PC-9 (cell line): ENCODE results near the gene GUK1. TPM values are rescaled to one million over a fixed set of nuclear protein-coding genes. Genes with fewer than 3 reads are reported as not detected.

Experiments
- BruUV-seq: library from RNA; stranded (reverse); fragments of 400-500 nt; replicated peaks from 2 replicates; lab custom pipeline; 2021; lab: Mats Ljungman, UMichigan
- CTCF ChIA-PET: fragments of 300-600 bp; sonication (Branson Sonifier 250); formaldehyde crosslinking; loops from one replicate; lab custom pipeline; 2022; ENCODE audit warnings: antibody characterized with exemption; lab: Charles Lee
- POLR2A ChIA-PET: fragments of 300-600 bp; sonication (Branson Sonifier 250); formaldehyde crosslinking; loops from one replicate; lab custom pipeline; 2022; ENCODE audit warnings: antibody characterized with exemption; ENCODE audit not compliant: unreplicated experiment; lab: Charles Lee
- DNase-seq, 2 experiments: peaks; one replicate each; pipeline versions ENCODE4 v3.0.0 to v3.0.0-alpha.2; 2015 to 2022; ENCODE audit warnings: mixed read lengths in 1 of 2
- H2AFZ ChIP-seq: fragments of 200-600 bp; sonication (generic); 2 replicates; pipeline ENCODE4 v1.8.1; 2017; ENCODE audit warnings: antibody characterized with exemption
- H3F3A ChIP-seq: fragments of 200-600 bp; sonication (generic); 2 replicates; pipeline ENCODE4 v1.8.1; 2017; ENCODE audit warnings: antibody characterized with exemption, mild to moderate bottlenecking, low read depth; ENCODE audit not compliant: insufficient read depth
- H3K27ac ChIP-seq: fragments of 200-600 bp; sonication (generic); 2 replicates; pipeline ENCODE4 v1.6.1; 2016; ENCODE audit warnings: mixed run types
- H3K27me3 ChIP-seq: fragments of 200-600 bp; sonication (generic); 2 replicates; pipeline ENCODE4 v1.6.1; 2016; ENCODE audit warnings: low read depth, mixed run types; ENCODE audit not compliant: insufficient read depth
- H3K36me3 ChIP-seq: fragments of 200-600 bp; sonication (generic); 2 replicates; pipeline ENCODE4 v1.6.1; 2016; ENCODE audit warnings: low read depth, mixed run types
- H3K4me1 ChIP-seq: fragments of 200-600 bp; sonication (generic); replicated peaks from 2 replicates; pipeline ENCODE4 v1.6.1; 2016; ENCODE audit warnings: mixed run types; ENCODE audit not compliant: insufficient read depth
- H3K4me2 ChIP-seq: fragments of 200-600 bp; sonication (generic); 2 replicates; pipeline ENCODE4 v1.6.1; 2017; ENCODE audit warnings: mixed run types
- H3K4me3 ChIP-seq: fragments of 200-600 bp; sonication (generic); 2 replicates; pipeline ENCODE4 v1.6.1; 2016; ENCODE audit warnings: mixed run types
- H3K79me2 ChIP-seq: fragments of 200-600 bp; sonication (generic); 2 replicates; pipeline ENCODE4 v1.6.1; 2017; ENCODE audit warnings: low read depth, mixed run types
- H3K9me2 ChIP-seq: fragments of 200-600 bp; sonication (generic); 2 replicates; pipeline ENCODE4 v1.8.1; 2017; ENCODE audit warnings: mild to moderate bottlenecking; ENCODE audit not compliant: insufficient read depth
- H3K9me3 ChIP-seq: fragments of 200-600 bp; sonication (generic); 2 replicates; pipeline ENCODE4 v1.8.1; 2016; ENCODE audit warnings: low read depth; ENCODE audit not compliant: insufficient read depth
- H4K20me1 ChIP-seq: fragments of 200-600 bp; sonication (generic); 2 replicates; pipeline ENCODE4 v1.8.1; 2017; ENCODE audit not compliant: insufficient read depth
- CTCF ChIP-seq: fragments of 200-600 bp; sonication (generic); conservative IDR thresholded peaks from 2 replicates; pipeline ENCODE4 v1.6.1; 2017; ENCODE audit warnings: mixed run types, antibody characterized with exemption, mild to moderate bottlenecking, moderate library complexity
- EZH2 ChIP-seq: fragments of 200-600 bp; sonication (generic); IDR thresholded peaks from 2 replicates; pipeline ENCODE4 v1.8.0; 2017; ENCODE audit warnings: antibody characterized with exemption, low read depth
- intact Hi-C: fragments of 100-400 bp; cut with micrococcal nuclease; formaldehyde crosslinking; loops from one replicate; pipeline ENCODE4 v1.10.0; 2022; ENCODE audit not compliant: unreplicated experiment
- total RNA-seq: library from RNA; stranded (reverse); gene quantifications from 2 replicates; pipeline ENCODE4 v1.2.3, GENCODE V29; 2021

Gene GUK1
- total RNA-seq, 1 experiment from 2014 or later = 239 TPM

- Histone ChIP-seq H3K4me1 (no peaks in the 10 kb centered on the region), H3K79me2 (no peaks in the 10 kb centered on the region), H3K4me3 (no peak overlapping the region), H3K9me3 (no peaks in the 10 kb centered on the region), H4K20me1 (no peaks in the 10 kb centered on the region), H3K36me3 (no peaks in the 10 kb centered on the region), H2AFZ (no peak overlapping the region), H3K27me3 (no peaks in the 10 kb centered on the region), H3F3A (peaks cover 18% of the 10 kb centered on the region), H3K27ac (no peak overlapping the region), H3K9me2 (no peaks in the 10 kb centered on the region), H3K4me2 (no peak overlapping the region)
- POLR2A ChIA-PET = no interaction called here
- DNase-seq = no peak
- BruUV-seq = no TSS peak
- TF ChIP-seq EZH2 = no peak
- TF ChIP-seq CTCF = no peak
- intact Hi-C loops = no loop called here
- CTCF ChIA-PET = no interaction called here
Observed at GRCh38 chr1:228176461-228177182, 36.5 kb downstream of the GUK1 start.

DNA sequence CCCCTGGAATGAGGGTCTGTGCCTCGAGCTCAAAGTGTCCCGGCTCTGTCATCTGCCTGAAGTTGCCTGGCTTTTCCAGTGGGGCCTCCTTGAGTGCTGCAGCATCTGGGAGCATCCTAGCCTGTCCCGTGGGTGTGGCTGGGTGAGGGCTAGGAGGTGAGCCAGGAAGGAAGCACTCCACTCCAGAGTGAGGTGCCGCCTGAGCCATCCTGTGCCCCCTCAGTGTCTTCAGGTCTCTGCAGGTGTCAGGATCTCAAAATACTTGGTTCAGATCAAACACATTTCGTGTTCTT lies 37.0 kb downstream of the GUK1 start:
- Histone ChIP-seq H2AFZ (no peak overlapping the region), H3K36me3 (no peaks in the 10 kb centered on the region), H3K9me3 (no peaks in the 10 kb centered on the region), H3K4me1 (no peaks in the 10 kb centered on the region), H3F3A (peaks cover 18% of the 10 kb centered on the region), H3K4me2 (no peak overlapping the region), H3K27me3 (no peaks in the 10 kb centered on the region), H4K20me1 (no peaks in the 10 kb centered on the region), H3K4me3 (no peak overlapping the region), H3K9me2 (no peaks in the 10 kb centered on the region), H3K27ac (no peak overlapping the region), H3K79me2 (no peaks in the 10 kb centered on the region)
- ChIA-PET CTCF (no interaction called here), POLR2A (no interaction called here)
- BruUV-seq = no TSS peak
- intact Hi-C loops = no loop called here
- no peak for DNase-seq
- TF ChIP-seq EZH2 = no peak
- no peak for TF ChIP-seq CTCF

- Histone ChIP-seq H3K27me3 (no peaks in the 10 kb centered on the region), H3K79me2 (no peaks in the 10 kb centered on the region), H3K4me1 (no peaks in the 10 kb centered on the region), H3K9me3 (no peaks in the 10 kb centered on the region), H3K4me2 (no peak overlapping the region), H3K9me2 (no peaks in the 10 kb centered on the region), H4K20me1 (no peaks in the 10 kb centered on the region), H3K4me3 (no peak overlapping the region), H3K27ac (no peak overlapping the region), H3F3A (peaks cover 18% of the 10 kb centered on the region), H2AFZ (no peak overlapping the region), H3K36me3 (no peaks in the 10 kb centered on the region)
- ChIA-PET POLR2A (no interaction called here), CTCF (no interaction called here)
- no peak for TF ChIP-seq CTCF
- TF ChIP-seq EZH2 = no peak
- no peak for DNase-seq
- TSS peak; percentile 14 for BruUV-seq
- intact Hi-C loops = no loop called here
Observed at GRCh38 chr1:228177721-228178710, 37.9 kb downstream of the GUK1 start.
